ENCODE measurements around the gene IGFBP5.

The IGFBP5 gene

DNA sequence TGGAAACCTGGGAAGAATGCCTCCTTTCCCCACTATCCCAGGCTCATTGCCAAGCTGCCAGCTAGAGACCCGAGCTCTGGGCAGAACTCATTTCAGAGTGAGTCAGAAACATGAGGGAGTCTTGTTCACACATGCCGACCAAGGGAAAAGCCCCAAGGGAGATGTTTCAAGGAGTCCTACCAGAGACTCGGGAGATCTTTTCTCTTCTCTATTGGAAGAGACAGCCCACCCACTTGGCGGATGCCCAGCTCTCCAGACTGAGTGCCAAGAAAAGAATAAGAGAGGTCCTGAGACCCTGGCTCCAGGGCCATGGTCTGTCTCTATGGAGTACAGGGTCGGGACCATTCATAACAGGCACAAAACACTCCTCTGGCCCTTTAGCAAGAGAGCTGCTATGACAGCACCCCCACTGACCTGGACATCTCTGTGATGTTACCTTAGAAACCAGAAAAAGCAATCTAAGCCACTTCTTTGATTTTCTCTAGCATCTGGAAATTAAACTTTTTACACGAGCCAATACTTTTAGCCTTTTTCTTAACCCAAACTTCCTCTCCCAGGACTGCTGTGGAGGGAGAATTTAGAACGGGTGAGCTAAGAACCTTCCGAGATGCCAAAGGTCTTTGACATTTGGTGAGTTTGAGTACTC lies 18.5 kb upstream of the IGFBP5 start:
- peak; percentile 54 for DNase-seq

GRCh38 chr2:216711348-216711747 lies 16.0 kb upstream of the IGFBP5 start:
- DNase-seq: no peak

DNA sequence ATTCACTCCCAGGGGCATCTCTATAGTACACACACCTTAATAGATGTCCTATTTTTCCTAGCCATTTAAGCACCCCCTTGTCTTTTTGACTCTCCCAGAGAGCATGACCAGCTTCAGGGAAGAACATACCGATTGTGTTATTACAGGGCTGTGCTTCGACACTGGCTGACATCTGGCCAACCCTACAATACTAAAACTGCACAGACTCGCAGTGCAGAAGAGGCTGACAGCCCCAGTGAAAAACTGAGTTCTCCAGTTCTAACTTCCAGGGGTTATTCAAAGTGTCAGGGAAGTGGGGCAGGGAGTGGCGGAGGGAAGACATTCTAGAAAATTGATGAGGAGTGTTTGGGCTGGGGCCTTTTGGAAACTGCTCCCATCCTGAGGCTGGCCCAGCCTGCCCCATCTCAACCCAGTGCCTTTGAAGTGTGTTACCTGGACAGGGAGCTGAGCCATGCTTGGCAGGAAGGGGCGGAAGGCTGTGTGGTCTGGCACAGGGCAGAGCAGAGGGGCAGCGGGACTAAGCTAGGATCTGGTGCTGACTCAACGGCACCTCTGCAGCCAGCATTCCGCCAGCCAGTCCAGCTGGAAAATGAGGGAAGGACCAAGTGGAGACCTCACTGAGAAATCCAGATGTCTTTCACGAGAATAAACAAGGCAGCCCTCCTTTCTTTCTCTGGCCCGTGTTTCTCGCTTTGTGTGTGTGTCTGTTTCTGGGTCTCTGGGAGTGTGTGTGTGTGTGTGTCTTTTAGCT lies 15.4 kb upstream of the IGFBP5 start:
- no peak for DNase-seq

DNA sequence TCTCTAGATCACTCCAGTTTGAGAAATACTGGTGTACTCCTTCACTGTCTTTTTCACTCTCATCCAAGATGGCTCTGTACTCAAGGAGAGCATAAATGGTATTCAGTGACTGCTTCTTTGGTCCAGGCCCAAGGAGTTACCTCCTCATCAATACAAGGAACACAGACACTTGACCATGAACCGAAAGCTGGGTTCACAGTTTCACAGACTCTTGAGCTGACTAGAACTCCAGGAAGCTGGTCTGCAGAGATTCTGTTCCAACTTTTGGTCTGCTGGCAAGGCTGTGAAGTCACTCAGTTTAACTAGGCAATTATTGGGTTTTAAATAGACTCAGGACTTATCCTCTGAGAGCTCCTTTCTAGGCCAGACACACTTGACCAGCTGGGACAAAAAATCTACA lies 7.4 kb upstream of the IGFBP5 start:
- no peak for DNase-seq

DNA sequence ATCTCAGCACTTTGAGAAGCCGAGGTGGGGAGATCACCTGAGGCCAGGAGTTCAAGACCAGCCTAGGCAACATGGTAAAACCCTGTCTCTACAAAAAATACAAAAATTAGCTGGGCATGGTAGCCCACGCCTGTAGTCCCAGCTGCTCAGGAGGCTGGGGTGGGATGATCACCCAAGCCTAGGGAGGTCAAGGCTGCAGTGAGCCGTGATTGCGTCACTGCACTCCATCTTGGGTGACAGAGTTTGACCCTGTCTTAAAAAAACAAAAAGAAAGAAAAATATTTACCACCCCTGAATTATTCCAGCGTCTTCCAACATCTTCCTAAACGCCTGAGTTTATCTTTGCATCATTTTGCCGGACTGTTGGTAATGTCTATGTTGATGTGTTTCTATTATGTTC lies 6.2 kb upstream of the IGFBP5 start:
- DNase-seq: no peak

- no peak for DNase-seq
Observed at GRCh38 chr2:216700781-216701180, 5.4 kb upstream of the IGFBP5 start.

GRCh38 chr2:216700088-216700567 lies 4.8 kb upstream of the IGFBP5 start:
- DNase-seq: no peak

- DNase-seq: peak; percentile 72
Observed at GRCh38 chr2:216698895-216699294, 3.5 kb upstream of the IGFBP5 start.

GRCh38 chr2:216698293-216698692 lies 2.9 kb upstream of the IGFBP5 start:
- DNase-seq: no peak

DNA sequence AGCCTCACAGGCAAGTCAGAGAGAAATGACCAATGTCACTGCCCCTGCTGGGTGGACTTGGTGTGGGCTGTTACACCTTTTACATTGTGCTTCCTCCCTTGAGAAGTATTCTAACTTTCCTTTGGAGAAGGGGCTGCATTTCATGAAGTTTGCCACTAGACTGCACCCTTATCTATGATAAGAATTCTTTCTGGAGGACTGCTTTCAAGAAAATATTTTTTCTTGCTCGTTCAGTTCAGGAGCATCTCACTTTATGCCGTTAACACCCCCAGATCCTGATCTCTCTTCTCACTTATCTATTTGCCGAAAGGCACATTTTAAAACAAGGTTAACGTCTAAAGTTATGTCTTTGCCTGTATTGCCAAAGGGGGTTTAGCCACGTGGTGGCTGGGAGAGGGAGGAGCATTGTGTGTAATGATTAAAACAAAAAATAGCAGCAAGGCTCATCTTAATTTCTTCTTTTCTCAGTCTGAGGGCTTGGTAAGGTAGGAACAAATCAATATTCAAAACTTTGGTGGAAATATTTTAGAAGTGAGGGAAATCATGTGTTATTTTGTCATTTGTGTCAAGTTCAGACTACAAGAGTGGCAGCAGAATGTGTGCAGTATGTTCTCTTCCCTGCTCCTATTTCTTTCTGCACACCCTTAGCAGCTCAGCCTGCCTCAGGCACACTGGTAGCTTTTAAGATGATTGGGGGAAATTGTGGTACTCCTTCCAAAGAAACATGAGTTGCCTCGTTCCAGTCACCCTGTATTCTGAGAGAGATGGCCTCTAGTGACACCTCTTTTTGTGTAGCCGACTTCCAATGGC lies 1.6 kb upstream of the IGFBP5 start:
- DNase-seq: peak; percentile 20

DNA sequence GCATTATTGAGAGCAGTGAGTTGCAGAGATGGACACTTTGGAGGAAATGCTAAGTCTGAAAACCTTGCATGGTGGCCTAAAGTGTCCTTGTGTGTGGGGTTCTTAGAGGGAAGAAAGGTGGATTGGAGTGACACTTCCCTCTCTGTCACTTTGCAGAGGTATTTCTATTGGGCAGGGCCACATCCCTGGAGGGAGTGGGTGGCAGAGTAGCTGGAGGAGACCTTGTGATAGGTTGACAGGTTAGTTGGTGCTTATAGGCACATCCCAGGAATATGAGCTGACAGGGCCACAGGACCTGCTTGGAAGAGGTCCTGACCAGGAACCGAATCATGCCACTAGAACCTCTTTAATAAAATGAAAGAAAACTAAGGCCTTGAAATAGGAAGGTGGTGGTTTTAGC lies 972 bp upstream of the IGFBP5 start:
- no peak for DNase-seq

- no peak for DNase-seq
Observed at GRCh38 chr2:216694826-216695217, 527 bp downstream of the IGFBP5 start.

DNA sequence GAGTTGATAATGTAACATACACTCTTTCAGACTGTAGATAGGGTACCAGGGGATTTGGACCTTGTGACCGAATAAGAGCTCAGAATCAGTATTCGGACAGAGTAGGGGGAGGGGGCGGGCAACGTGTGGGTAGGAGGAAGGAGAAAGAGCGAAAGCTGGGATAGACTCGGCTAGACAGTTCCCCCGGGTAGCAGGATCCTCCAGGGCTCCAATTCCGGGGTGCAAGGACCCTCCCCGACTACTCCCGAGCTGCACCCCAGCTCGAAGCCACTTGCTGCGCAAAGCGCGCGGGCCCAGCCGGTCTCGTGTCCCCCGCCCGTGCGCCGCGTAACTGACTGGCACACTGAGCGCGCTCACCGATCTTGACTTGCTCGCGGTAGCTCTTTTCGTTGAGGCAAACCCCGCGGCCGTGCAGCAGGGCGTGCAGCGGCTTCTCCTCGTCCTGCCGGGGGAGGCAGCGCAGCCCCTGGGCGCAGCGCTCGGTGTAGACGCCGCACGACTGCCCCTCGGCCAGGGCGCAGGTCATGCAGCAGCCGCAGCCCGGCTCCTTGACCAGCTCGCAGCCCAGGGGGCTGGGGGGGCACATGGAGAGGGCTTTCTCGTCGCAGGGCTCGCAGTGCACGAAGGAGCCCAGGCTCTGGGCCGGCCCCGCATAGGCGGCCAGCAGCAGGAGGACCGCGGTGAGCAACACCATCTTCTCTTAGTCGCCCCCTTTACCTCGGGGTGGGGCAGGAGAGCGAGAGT lies 1.1 kb downstream of the IGFBP5 start:
- DNase-seq: no peak

GRCh38 chr2:216693414-216694080 lies 1.8 kb downstream of the IGFBP5 start:
- DNase-seq: no peak

DNA sequence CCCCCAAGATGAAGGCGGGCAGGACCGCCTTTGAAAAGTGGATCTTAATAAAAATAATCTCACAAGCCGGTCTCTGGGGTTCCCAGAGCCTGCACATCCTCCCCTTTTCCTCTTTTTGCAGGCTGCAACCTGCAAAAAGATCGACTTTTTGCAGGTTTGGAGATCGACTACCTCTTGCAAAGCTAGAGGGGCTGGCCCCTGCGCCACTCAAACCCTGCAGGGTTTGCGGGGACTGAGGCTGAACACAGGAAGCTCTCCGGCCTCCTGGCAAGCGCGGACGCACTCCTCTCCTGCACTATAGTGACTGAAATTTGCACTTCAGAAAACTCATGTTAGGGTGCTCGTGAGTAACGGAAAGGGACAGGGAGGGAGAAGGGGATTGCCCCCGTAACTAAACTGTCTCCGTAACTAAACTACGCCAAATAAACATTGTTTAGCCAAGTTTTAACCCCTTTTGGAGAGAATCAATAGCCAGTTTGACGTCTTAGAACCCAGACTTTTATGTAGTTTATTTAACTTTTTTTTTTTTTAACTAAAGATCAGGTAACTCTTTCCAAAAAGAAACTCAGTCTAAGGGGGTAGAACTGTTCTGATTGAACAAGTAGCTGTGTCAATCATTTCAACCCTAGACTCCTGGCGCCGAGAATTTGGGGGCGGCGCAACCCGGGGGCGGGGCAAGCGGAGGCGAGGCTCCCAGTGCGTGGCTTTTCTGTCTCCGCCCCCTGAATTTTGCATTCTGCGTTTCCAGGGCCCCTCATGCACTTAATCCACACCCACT lies 2.5 kb downstream of the IGFBP5 start:
- peak; percentile 60 for DNase-seq

GRCh38 chr2:216690853-216691741 lies 4.3 kb downstream of the IGFBP5 start:
- DNase-seq: peak; percentile 28

DNA sequence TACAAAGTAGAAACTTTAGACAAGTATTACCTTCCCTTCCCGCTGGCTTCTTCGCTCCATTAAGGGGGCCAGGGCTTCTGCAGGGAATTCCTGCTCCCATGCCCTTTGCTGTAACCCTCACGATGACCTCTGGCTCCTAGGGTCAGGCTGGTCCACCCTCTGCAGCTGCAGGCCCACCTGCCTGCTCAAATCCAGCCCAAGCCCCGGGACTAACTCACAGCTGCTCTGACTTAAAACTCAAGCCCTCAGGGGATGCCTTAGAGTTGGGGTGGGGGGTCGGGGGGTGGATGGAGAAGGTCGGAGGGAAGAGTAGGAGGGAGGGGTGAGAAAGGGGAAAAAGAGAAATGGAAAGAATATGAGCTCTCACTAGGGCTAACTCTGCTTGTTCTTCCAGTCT lies 4.9 kb downstream of the IGFBP5 start:
- no peak for DNase-seq

DNA sequence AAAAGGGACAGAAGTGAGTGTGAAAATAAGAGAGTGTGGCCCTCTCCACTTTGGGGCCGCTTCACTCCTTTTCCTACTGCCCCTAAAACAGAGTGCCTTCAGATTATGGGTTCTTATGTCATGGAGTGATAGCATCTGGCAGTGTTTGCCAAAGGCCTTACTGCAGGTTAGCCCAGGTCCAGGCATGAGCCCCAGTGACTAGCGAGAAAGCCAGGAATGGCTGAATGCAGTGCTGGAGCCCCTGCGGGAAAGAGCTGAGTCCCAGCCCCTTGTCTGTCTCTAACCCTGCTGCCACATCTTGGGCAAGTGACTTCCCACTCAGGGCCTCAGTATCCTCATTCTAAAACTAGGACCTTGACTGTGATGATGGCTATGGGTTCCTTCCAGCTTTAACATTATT lies 6.0 kb downstream of the IGFBP5 start:
- DNase-seq: no peak

DNA sequence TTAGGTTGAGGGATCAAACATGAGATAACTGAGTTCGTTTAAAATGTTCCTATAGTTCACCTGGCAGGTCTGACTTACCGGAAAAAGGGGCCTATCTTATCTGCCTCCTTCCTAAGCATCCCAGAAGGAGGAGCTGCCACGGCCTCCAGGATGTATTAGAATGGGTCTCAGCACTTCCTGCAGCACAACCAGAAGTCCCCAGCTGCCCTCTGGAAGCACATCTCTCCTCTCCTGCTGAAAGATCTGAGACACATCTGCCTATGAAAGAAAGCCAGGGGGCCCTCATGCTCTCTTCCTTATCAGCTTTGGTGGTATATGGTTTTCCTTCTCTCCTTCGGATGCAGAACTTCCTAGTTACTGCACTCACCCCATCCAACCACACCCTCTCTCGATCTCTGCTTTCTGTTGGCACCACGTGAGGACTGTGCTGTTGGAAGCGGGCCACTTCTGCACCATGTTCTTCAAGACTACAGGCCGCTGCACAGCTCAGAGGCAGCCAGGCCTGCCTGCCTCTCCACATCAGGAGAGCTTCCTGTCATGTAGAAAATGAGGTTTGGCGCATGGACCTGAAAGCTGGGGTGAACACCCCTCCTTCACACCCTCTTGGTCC lies 6.5 kb downstream of the IGFBP5 start:
- DNase-seq: no peak

DNA sequence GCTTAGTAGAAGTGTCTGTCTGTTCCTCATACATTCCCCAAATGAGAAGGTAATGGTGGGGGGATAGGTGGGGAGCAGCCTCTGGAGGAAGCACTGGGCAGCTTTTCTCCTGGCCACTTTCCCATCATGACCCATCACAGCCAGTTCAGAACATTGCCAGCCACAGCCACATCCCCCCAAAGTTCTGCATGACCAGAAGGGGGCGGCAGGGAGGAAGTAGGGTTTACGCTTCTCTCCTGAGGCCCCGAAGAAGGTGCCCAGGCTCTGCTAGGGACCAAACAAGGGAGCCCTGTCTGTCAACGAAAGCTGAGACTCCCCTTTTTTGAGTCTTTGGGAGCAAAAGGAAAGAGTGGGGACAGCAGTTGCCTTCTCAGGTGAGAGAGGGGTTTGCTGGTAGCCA lies 7.7 kb downstream of the IGFBP5 start:
- DNase-seq: no peak

Measured in midbrain (tissue), 1 donor.